ENCODE results near the gene XPO6. TPM values are rescaled to one million over a fixed set of nuclear protein-coding genes. Genes with fewer than 3 reads are reported as not detected.

XPO6 gene
- total and polyA plus RNA-seq, 4 donors = 27.5 to 50.0 (median 36.0) TPM

DNA sequence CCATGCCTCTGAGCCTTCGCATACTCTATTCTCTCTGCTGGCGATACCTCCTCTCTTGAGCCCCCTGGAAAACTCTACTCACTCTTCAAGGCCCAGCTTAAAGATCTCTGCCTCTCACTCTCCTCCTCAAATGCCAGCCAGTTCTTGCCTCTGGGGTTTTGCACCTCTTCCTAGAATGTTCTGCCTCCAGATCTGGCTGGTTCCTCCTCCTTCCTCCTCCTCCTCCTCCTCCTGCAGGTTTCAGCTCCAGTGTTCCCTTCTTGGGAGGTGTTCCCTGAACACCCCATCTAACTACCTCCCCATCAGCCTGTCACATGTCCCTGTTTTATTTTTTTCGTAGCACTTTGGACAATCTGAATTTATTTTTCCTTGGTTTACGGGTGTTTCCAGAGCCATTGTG is 45.5 kb upstream of the XPO6 start:
- Histone ChIP-seq H3K9me3 (ENCODE audit: control insufficient read depth in 4 of 4, low read length in 3 of 4) (no peaks in the 10 kb centered on the region), H3K27me3 (ENCODE audit: control insufficient read depth in 4 of 4, insufficient read depth in 4 of 4, low read length in 3 of 4) (no peaks in the 10 kb centered on the region), H3K4me1 (ENCODE audit: control insufficient read depth in 4 of 4, insufficient read depth in 4 of 4, low read length in 3 of 4) (peaks cover 0 to 6% (median 0%) of the 10 kb centered on the region in 4 donors), H3K4me3 (ENCODE audit: low read depth in 1 of 3, low read length in 3 of 3) (no peak overlapping the region), H3K9ac (ENCODE audit: low read depth in 1 of 2, low read length in 2 of 2) (no peak overlapping the region), H3K27ac (ENCODE audit: low read depth in 1 of 2, low read length in 2 of 2) (no peak overlapping the region), H3K36me3 (ENCODE audit: control insufficient read depth in 4 of 4, insufficient read depth in 3 of 4, low read depth in 1 of 4, low read length in 3 of 4) (no peaks in the 10 kb centered on the region)
- TF ChIP-seq, protein P1, sequence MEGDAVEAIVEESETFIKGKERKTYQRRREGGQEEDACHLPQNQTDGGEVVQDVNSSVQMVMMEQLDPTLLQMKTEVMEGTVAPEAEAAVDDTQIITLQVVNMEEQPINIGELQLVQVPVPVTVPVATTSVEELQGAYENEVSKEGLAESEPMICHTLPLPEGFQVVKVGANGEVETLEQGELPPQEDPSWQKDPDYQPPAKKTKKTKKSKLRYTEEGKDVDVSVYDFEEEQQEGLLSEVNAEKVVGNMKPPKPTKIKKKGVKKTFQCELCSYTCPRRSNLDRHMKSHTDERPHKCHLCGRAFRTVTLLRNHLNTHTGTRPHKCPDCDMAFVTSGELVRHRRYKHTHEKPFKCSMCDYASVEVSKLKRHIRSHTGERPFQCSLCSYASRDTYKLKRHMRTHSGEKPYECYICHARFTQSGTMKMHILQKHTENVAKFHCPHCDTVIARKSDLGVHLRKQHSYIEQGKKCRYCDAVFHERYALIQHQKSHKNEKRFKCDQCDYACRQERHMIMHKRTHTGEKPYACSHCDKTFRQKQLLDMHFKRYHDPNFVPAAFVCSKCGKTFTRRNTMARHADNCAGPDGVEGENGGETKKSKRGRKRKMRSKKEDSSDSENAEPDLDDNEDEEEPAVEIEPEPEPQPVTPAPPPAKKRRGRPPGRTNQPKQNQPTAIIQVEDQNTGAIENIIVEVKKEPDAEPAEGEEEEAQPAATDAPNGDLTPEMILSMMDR (IDR thresholded peaks at IDR 0.05; ENCODE audit: low read depth, low read length, missing input control) = no peak
- TF ChIP-seq SP1 (IDR thresholded peaks at IDR 0.05) (no peak), GABPA (IDR thresholded peaks at IDR 0.05 in 1 of 2, conservative IDR thresholded peaks at IDR 0.05 in 1 of 2) (no peak), RAD21 (IDR thresholded peaks at IDR 0.05) (no peak), HNF4A (conservative IDR thresholded peaks at IDR 0.05) (no peak), FOXA2 (IDR thresholded peaks at IDR 0.05) (no peak), EGR1 (IDR thresholded peaks at IDR 0.05; ENCODE audit: low read depth in 2 of 2) (no peak), TAF1 (conservative IDR thresholded peaks at IDR 0.05) (no peak), NR2F2 (IDR thresholded peaks at IDR 0.05) (no peak)
- TF ChIP-seq, protein P2, sequence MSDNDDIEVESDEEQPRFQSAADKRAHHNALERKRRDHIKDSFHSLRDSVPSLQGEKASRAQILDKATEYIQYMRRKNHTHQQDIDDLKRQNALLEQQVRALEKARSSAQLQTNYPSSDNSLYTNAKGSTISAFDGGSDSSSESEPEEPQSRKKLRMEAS (IDR thresholded peaks at IDR 0.05) = no peak
- TF ChIP-seq, protein P3, sequence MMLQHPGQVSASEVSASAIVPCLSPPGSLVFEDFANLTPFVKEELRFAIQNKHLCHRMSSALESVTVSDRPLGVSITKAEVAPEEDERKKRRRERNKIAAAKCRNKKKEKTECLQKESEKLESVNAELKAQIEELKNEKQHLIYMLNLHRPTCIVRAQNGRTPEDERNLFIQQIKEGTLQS (IDR thresholded peaks at IDR 0.05) = no peak
- DNase-seq (ENCODE audit: low spot score) = no peak
- 84% methylated on average over 4 of the region's 4 CpGs for WGBS

DNA sequence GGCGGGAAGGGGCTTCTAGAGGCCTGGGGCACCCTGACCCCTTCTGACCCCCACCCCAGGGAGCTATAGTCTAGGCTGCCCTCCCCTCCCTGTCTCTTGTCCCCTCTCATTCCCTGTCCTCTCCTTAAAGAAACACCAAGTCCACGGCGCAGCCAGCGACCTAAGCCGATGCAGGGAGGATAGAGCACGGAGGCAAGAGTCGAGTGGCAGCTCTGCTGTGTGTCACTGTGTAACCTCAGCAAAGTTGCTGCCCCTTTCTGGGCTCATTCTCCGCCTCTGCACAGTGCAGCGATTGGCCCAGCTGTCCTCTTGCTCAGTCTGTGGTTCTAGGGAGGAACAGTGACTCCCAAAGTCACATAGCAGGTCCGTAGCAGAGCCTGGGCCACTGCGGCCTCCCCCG is 44.1 kb upstream of the XPO6 start:
- Histone ChIP-seq H3K9ac (ENCODE audit: low read depth in 1 of 2, low read length in 2 of 2) (no peak overlapping the region), H3K9me3 (ENCODE audit: control insufficient read depth in 4 of 4, low read length in 3 of 4) (no peaks in the 10 kb centered on the region), H3K27me3 (ENCODE audit: control insufficient read depth in 4 of 4, insufficient read depth in 4 of 4, low read length in 3 of 4) (no peaks in the 10 kb centered on the region), H3K27ac (ENCODE audit: low read depth in 1 of 2, low read length in 2 of 2) (no peak overlapping the region), H3K4me3 (ENCODE audit: low read depth in 1 of 3, low read length in 3 of 3) (no peak overlapping the region), H3K4me1 (ENCODE audit: control insufficient read depth in 4 of 4, insufficient read depth in 4 of 4, low read length in 3 of 4) (peaks cover 0 to 6% (median 0%) of the 10 kb centered on the region in 4 donors), H3K36me3 (ENCODE audit: control insufficient read depth in 4 of 4, insufficient read depth in 3 of 4, low read depth in 1 of 4, low read length in 3 of 4) (no peaks in the 10 kb centered on the region)
- no peak for DNase-seq (ENCODE audit: low spot score)
- TF ChIP-seq, protein P4, sequence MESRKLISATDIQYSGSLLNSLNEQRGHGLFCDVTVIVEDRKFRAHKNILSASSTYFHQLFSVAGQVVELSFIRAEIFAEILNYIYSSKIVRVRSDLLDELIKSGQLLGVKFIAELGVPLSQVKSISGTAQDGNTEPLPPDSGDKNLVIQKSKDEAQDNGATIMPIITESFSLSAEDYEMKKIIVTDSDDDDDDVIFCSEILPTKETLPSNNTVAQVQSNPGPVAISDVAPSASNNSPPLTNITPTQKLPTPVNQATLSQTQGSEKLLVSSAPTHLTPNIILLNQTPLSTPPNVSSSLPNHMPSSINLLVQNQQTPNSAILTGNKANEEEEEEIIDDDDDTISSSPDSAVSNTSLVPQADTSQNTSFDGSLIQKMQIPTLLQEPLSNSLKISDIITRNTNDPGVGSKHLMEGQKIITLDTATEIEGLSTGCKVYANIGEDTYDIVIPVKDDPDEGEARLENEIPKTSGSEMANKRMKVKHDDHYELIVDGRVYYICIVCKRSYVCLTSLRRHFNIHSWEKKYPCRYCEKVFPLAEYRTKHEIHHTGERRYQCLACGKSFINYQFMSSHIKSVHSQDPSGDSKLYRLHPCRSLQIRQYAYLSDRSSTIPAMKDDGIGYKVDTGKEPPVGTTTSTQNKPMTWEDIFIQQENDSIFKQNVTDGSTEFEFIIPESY (IDR thresholded peaks at IDR 0.05) = no peak
- TF ChIP-seq EGR1 (IDR thresholded peaks at IDR 0.05; ENCODE audit: low read depth in 2 of 2) = no peak
- TF ChIP-seq, protein P2 (IDR thresholded peaks at IDR 0.05) = no peak
- no peak for TF ChIP-seq SP1 (IDR thresholded peaks at IDR 0.05)
- TF ChIP-seq YY1 (IDR thresholded peaks at IDR 0.05) = no peak
- no peak for TF ChIP-seq JUND (IDR thresholded peaks at IDR 0.05)
- no peak for TF ChIP-seq TAF1 (conservative IDR thresholded peaks at IDR 0.05)
- TF ChIP-seq, protein P1 (IDR thresholded peaks at IDR 0.05; ENCODE audit: low read depth, low read length, missing input control) = no peak
- TF ChIP-seq HNF4A (conservative IDR thresholded peaks at IDR 0.05) = no peak
- 85% methylated on average over 12 of the region's 12 CpGs for WGBS
